CD14-positive monocyte (primary cell): Measurements from ENCODE around the gene SMYD3. TPM values are rescaled to one million over a fixed set of nuclear protein-coding genes. Genes with fewer than 3 reads are reported as not detected.

Source experiments
- DNase-seq, 3 donors: peaks; one replicate each; pipeline ENCODE4 v3.0.0-alpha.2; 2011 to 2022
- H2AFZ ChIP-seq: 2 replicates; pipeline ENCODE4 v1.6.0; 2012; ENCODE audit warnings: mild to moderate bottlenecking, low read depth, low read length, inconsistent platforms; ENCODE audit not compliant: insufficient read depth, poor library complexity, severe bottlenecking
- H3K27ac ChIP-seq, 2 donors: 1 replicate in 1 of 2; 2 replicates in 1 of 2; pipeline ENCODE4 v1.5.1; 2012 to 2013; ENCODE audit warnings: low read length in 2 of 2, control low read depth in 1 of 2, inconsistent platforms in 1 of 2, low read depth in 1 of 2, mild to moderate bottlenecking in 1 of 2
- H3K27me3 ChIP-seq, 2 donors: one replicate each; pipeline versions ENCODE4 v1.6.0 to v1.6.1; 2011 to 2013; ENCODE audit warnings: low read length in 2 of 2; ENCODE audit not compliant: control insufficient read depth in 2 of 2, insufficient read depth in 2 of 2
- H3K36me3 ChIP-seq, 2 donors: replicated peaks in 1 of 2; 1 replicate in 1 of 2; 2 replicates in 1 of 2; pipeline versions ENCODE4 v1.5.1 to v1.6.1; 2012 to 2013; ENCODE audit warnings: low read length in 2 of 2, control low read depth in 1 of 2, inconsistent platforms in 1 of 2, mild to moderate bottlenecking in 1 of 2; ENCODE audit not compliant: insufficient read depth in 2 of 2, control insufficient read depth in 1 of 2
- H3K4me1 ChIP-seq, 2 donors: 1 replicate in 1 of 2; 2 replicates in 1 of 2; pipeline versions ENCODE4 v1.5.1 to v1.6.1; 2012 to 2013; ENCODE audit warnings: low read length in 2 of 2, control low read depth in 1 of 2, inconsistent platforms in 1 of 2, mild to moderate bottlenecking in 1 of 2, moderate library complexity in 1 of 2; ENCODE audit not compliant: insufficient read depth in 2 of 2, control insufficient read depth in 1 of 2
- H3K4me2 ChIP-seq: replicated peaks from 2 replicates; pipeline ENCODE3; 2012; ENCODE audit warnings: low read length, moderate library complexity, mild to moderate bottlenecking; ENCODE audit not compliant: poor library complexity, severe bottlenecking; ENCODE audit errors: extremely low read depth
- H3K4me3 ChIP-seq, 3 experiments: fragments of 200-600 bp in 1 of 3; sonication (generic) in 1 of 3; replicated peaks in 1 of 3; 1 replicate in 2 of 3; 2 replicates in 1 of 3; pipeline ENCODE4 v1.5.1; 2011 to 2013; ENCODE audit warnings: low read length in 3 of 3, mild to moderate bottlenecking in 3 of 3, control low read depth in 2 of 3, low read depth in 2 of 3, inconsistent platforms in 1 of 3, moderate library complexity in 1 of 3
- H3K79me2 ChIP-seq: 2 replicates; pipeline ENCODE4 v1.6.0; 2012; ENCODE audit warnings: mild to moderate bottlenecking, control low read depth, inconsistent platforms, low read length, moderate library complexity; ENCODE audit not compliant: insufficient read depth
- H3K9ac ChIP-seq: 2 replicates; pipeline ENCODE4 v1.6.0; 2017; ENCODE audit warnings: low read length, mild to moderate bottlenecking; ENCODE audit not compliant: insufficient read depth, poor library complexity, severe bottlenecking
- H3K9me3 ChIP-seq, 2 donors: replicated peaks in 1 of 2; 1 replicate in 1 of 2; 2 replicates in 1 of 2; pipeline versions ENCODE4 v1.5.1 to v1.6.1; 2012 to 2013; ENCODE audit warnings: low read length in 2 of 2, control low read depth in 1 of 2; ENCODE audit not compliant: control insufficient read depth in 1 of 2, insufficient read depth in 1 of 2
- H4K20me1 ChIP-seq: 2 replicates; pipeline ENCODE4 v1.6.0; 2012; ENCODE audit warnings: mild to moderate bottlenecking, low read length, control low read depth, moderate library complexity; ENCODE audit not compliant: insufficient read depth
- H3K27ac Mint-ChIP-seq, 7 donors: one replicate each; pipeline ENCODE4 v1.8.0; 2020; ENCODE audit warnings: mild to moderate bottlenecking in 7 of 7, mixed read lengths in 7 of 7, moderate library complexity in 6 of 7, inconsistent platforms in 2 of 7
- H3K27me3 Mint-ChIP-seq, 3 donors: one replicate each; pipeline ENCODE4 v1.8.0; 2021 to 2022; ENCODE audit warnings: low read depth in 3 of 3, mild to moderate bottlenecking in 3 of 3, mixed read lengths in 3 of 3, moderate library complexity in 3 of 3, inconsistent platforms in 1 of 3
- H3K36me3 Mint-ChIP-seq, 2 donors: one replicate each; pipeline ENCODE4 v1.8.0; 2020; ENCODE audit warnings: mixed read lengths in 2 of 2, inconsistent platforms in 1 of 2, mild to moderate bottlenecking in 1 of 2
- H3K4me1 Mint-ChIP-seq: one replicate; pipeline ENCODE4 v1.8.0; 2020; ENCODE audit warnings: mild to moderate bottlenecking, mixed read lengths
- H3K4me3 Mint-ChIP-seq, 2 donors: one replicate each; pipeline ENCODE4 v1.8.0; 2020; ENCODE audit warnings: mild to moderate bottlenecking in 2 of 2, mixed read lengths in 2 of 2, moderate library complexity in 1 of 2
- H3K9me3 Mint-ChIP-seq, 7 donors: one replicate each; pipeline ENCODE4 v1.8.0; 2020 to 2022; ENCODE audit warnings: mixed read lengths in 7 of 7, mild to moderate bottlenecking in 6 of 7, moderate library complexity in 6 of 7, inconsistent platforms in 2 of 7
- WGBS: methylation state at CpG from one replicate; pipeline ENCODE4 v1.1.5; 2013; ENCODE audit warnings: missing lambda C conversion rate; ENCODE audit not compliant: insufficient coverage; 5-methylcytosine and 5-hydroxymethylcytosine counted together
- intact Hi-C, 2 donors: fragments of 100-400 bp; cut with micrococcal nuclease; formaldehyde crosslinking; loops; one replicate each; pipeline versions ENCODE4 v1.15.0 to v1.15.1; 2023
- polyA plus RNA-seq, 3 donors: library from polyadenylated mRNA; depleted of rRNA in 1 of 3; unstranded in 2 of 3; stranded (reverse) in 1 of 3; fragments of 300-500 nt in 2 of 3; fragments of >200 nt in 1 of 3; fragmentation: Illumina TruSeq in 2 of 3; gene quantifications; 1 replicate in 2 of 3; 2 replicates in 1 of 3; pipeline ENCODE4 v1.2.3, GENCODE V29; 2012 to 2021
- TF ChIP-seq, protein P1 (sequence below): fragments of 200-600 bp; IDR thresholded peaks from one replicate; pipeline ENCODE4 v1.8.0; 2022; ENCODE audit warnings: antibody characterized with exemption, mild to moderate bottlenecking

SMYD3 gene
- polyA plus RNA-seq, 3 donors, result 2.7 to 8.4 (median 4.0) TPM

DNA sequence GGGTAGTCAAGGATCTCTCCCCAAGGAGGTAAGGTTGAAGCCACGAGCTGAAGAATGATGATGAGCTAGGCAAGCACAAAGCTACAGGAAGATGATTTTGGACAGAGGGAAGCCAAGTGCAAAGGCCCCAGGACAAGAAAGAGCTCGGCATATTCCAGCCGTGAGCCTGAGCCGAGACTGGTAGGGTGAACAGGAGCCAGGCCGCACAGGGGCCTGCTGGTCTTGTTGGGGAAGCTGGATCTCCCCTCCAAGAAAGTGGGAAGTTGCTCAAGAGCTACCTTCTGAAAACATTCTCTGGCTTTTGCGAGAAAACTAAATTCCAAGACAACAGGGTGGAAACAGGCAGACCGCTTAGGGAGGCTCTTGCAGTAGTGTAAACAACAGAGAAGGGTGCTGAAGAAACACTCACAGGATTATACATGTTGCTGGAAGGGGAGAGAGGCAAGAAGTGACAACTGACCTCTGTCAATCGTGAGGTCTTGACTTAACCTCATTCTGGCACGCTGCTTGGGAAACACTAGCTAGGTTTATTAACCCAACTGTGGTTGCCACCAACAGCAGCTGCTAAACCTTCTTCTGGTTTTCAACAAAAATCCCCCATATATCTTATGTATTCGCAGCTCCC, 625.2 kb downstream of the SMYD3 start:
- Histone ChIP-seq H3K79me2 (no peaks in the 10 kb centered on the region), H3K4me2 (no peak overlapping the region), H3K9ac (no peak overlapping the region), H3K27ac (no peak overlapping the region), H3K9me3 (no peaks in the 10 kb centered on the region), H3K36me3 (no peaks in the 10 kb centered on the region), H3K4me3 (no peak overlapping the region), H2AFZ (no peak overlapping the region), H4K20me1 (no peaks in the 10 kb centered on the region), H3K4me1 (no peaks in the 10 kb centered on the region), H3K27me3 (no peaks in the 10 kb centered on the region)
- peaks cover 3 to 13% (median 10%) of the 10 kb centered on the region in 7 donors for H3K9me3 Mint-ChIP-seq
- intact Hi-C loops, result no loop called here
- 71% methylated on average over 5 of the region's 10 CpGs for WGBS
- no peak overlapping the region for H3K27ac Mint-ChIP-seq
- H3K4me1 Mint-ChIP-seq, result peaks cover 2% of the 10 kb centered on the region
- no peak for DNase-seq
- TF ChIP-seq, protein P1, sequence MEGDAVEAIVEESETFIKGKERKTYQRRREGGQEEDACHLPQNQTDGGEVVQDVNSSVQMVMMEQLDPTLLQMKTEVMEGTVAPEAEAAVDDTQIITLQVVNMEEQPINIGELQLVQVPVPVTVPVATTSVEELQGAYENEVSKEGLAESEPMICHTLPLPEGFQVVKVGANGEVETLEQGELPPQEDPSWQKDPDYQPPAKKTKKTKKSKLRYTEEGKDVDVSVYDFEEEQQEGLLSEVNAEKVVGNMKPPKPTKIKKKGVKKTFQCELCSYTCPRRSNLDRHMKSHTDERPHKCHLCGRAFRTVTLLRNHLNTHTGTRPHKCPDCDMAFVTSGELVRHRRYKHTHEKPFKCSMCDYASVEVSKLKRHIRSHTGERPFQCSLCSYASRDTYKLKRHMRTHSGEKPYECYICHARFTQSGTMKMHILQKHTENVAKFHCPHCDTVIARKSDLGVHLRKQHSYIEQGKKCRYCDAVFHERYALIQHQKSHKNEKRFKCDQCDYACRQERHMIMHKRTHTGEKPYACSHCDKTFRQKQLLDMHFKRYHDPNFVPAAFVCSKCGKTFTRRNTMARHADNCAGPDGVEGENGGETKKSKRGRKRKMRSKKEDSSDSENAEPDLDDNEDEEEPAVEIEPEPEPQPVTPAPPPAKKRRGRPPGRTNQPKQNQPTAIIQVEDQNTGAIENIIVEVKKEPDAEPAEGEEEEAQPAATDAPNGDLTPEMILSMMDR, result no peak
- peaks cover 0 to 3% of the 10 kb centered on the region in 2 donors for H3K36me3 Mint-ChIP-seq
- H3K27me3 Mint-ChIP-seq, result peaks cover 0 to 3% (median 0%) of the 10 kb centered on the region in 3 donors
- no peak overlapping the region for H3K4me3 Mint-ChIP-seq

DNA sequence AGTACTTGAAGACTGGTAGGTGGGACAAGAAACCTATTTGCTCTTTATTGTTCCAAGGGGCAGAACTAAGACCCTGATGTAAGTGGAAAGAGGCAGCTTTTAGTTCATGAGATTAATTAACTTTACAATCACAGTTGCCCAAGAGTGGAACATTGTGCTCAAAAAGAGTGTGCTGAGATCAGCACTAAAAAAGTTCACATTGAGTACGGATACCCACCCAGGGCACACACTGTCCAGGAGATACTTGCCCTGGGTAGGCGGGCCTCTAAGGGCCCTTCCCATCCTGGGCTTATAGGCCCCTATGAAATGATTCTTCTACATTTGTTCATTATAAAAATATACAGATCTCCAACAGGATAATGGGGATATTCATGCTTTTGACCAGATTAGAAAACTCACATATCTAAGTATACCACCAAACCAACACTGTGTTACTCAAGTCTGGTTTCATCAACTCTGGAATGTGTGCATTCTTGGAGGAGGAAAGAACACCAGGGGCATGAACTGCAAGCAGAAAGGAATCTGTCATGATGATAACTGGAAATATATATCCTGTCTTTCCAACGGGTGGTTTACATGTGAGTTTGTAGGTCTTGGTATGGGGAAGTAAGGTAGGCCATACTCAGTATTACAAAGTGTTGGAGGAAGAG, 626.2 kb downstream of the SMYD3 start:
- H3K27ac ChIP-seq, result no peak overlapping the region
- TF ChIP-seq, protein P1, result no peak
- Mint-ChIP-seq H3K4me1 (peaks cover 2% of the 10 kb centered on the region), H3K9me3 (peaks cover 3 to 11% (median 10%) of the 10 kb centered on the region in 7 donors), H3K4me3 (no peak overlapping the region), H3K27me3 (peaks cover 0 to 6% (median 0%) of the 10 kb centered on the region in 3 donors), H3K27ac (no peak overlapping the region), H3K36me3 (peaks cover 0 to 3% of the 10 kb centered on the region in 2 donors)
- intact Hi-C loops, result no loop called here
- no peak for DNase-seq
- no peak overlapping the region for H2AFZ ChIP-seq
- H4K20me1 ChIP-seq, result no peaks in the 10 kb centered on the region
- H3K27me3 ChIP-seq, result no peaks in the 10 kb centered on the region
- H3K4me1 ChIP-seq, result no peaks in the 10 kb centered on the region
- no peaks in the 10 kb centered on the region for H3K79me2 ChIP-seq
- no peak overlapping the region for H3K4me2 ChIP-seq
- no peak overlapping the region for H3K4me3 ChIP-seq
- no peaks in the 10 kb centered on the region for H3K9me3 ChIP-seq
- no peaks in the 10 kb centered on the region for H3K36me3 ChIP-seq
- WGBS, result 100% methylated on average over 1 of the region's 3 CpGs
- H3K9ac ChIP-seq, result no peak overlapping the region
